ENCODE data around the gene KCNG2.
A peak's percentile ranks its signal among the peaks of the same experiment; 100 is the strongest.

Gene KCNG2

GRCh38 chr18:79779700-79780190 lies 18.0 kb upstream of the KCNG2 start:
- no peak overlapping the region for H3K27ac ChIP-seq (ENCODE audit: low read length)
- H3K4me3 ChIP-seq (ENCODE audit: low read depth in 1 of 2, low read length in 2 of 2): no peak overlapping the region
- H3K4me1 ChIP-seq (ENCODE audit: control insufficient read depth in 1 of 2, insufficient read depth in 2 of 2, low read length in 2 of 2): no peaks in the 10 kb centered on the region
- no peaks in the 10 kb centered on the region for H3K27me3 ChIP-seq (ENCODE audit: low read depth, low read length)
- H3K36me3 ChIP-seq (ENCODE audit: control insufficient read depth in 1 of 2, insufficient read depth in 2 of 2, low read length in 2 of 2): no peaks in the 10 kb centered on the region
- no peaks in the 10 kb centered on the region for H3K9me3 ChIP-seq (ENCODE audit: control insufficient read depth in 1 of 2, low read length in 2 of 2)

- Histone ChIP-seq H3K4me1 (ENCODE audit: control insufficient read depth in 1 of 2, insufficient read depth in 2 of 2, low read length in 2 of 2) (no peaks in the 10 kb centered on the region), H3K27ac (ENCODE audit: low read length) (no peak overlapping the region), H3K9me3 (ENCODE audit: control insufficient read depth in 1 of 2, low read length in 2 of 2) (no peaks in the 10 kb centered on the region), H3K27me3 (ENCODE audit: low read depth, low read length) (no peaks in the 10 kb centered on the region), H3K4me3 (ENCODE audit: low read depth in 1 of 2, low read length in 2 of 2) (no peak overlapping the region), H3K36me3 (ENCODE audit: control insufficient read depth in 1 of 2, insufficient read depth in 2 of 2, low read length in 2 of 2) (no peaks in the 10 kb centered on the region)
These were observed 17.2 kb upstream of the KCNG2 start for GRCh38 chr18:79780547-79780946.

DNA sequence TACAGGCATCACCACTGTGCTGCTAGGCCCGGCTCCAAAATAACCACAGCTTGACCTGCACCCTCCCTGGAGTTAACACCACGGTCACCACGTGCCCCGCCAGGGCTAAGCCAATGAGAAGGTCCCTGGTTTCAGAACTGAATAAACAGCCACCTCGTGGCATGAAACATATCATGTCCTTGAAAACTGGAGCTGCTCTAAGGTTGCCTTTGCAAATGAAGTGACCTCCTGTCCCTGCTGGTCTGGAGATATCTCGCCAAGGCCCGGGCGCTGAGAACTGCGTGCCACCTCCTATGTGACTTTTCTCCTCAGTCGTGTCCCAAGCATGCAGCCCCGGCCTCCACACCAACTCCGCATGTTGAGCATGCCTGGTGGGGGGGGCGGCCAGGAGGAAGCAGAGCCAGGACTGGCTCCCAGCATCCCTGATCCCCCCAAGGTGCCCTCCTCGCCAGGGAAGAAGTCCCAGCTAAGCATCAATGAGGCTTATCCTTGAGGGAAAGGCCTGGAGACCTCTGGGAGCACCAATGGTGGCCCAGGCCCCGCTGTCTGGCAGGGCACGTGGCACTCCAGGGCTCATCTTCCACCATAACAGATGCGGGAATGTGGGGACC lies 16.3 kb upstream of the KCNG2 start:
- H3K9me3 ChIP-seq (ENCODE audit: control insufficient read depth in 1 of 2, low read length in 2 of 2): no peaks in the 10 kb centered on the region
- H3K4me3 ChIP-seq (ENCODE audit: low read depth in 1 of 2, low read length in 2 of 2): no peak overlapping the region
- no peak overlapping the region for H3K27ac ChIP-seq (ENCODE audit: low read length)
- no peaks in the 10 kb centered on the region for H3K4me1 ChIP-seq (ENCODE audit: control insufficient read depth in 1 of 2, insufficient read depth in 2 of 2, low read length in 2 of 2)
- H3K27me3 ChIP-seq (ENCODE audit: low read depth, low read length): peaks cover 3% of the 10 kb centered on the region
- no peaks in the 10 kb centered on the region for H3K36me3 ChIP-seq (ENCODE audit: control insufficient read depth in 1 of 2, insufficient read depth in 2 of 2, low read length in 2 of 2)

- H3K4me1 ChIP-seq (ENCODE audit: control insufficient read depth in 1 of 2, insufficient read depth in 2 of 2, low read length in 2 of 2): peaks cover 0 to 3% of the 10 kb centered on the region in 2 donors
- no peaks in the 10 kb centered on the region for H3K36me3 ChIP-seq (ENCODE audit: control insufficient read depth in 1 of 2, insufficient read depth in 2 of 2, low read length in 2 of 2)
- H3K4me3 ChIP-seq (ENCODE audit: low read depth in 1 of 2, low read length in 2 of 2): no peak overlapping the region
- H3K27ac ChIP-seq (ENCODE audit: low read length): no peak overlapping the region
- no peaks in the 10 kb centered on the region for H3K9me3 ChIP-seq (ENCODE audit: control insufficient read depth in 1 of 2, low read length in 2 of 2)
- peaks cover 12% of the 10 kb centered on the region for H3K27me3 ChIP-seq (ENCODE audit: low read depth, low read length)
These were observed 15.0 kb upstream of the KCNG2 start for GRCh38 chr18:79782566-79783308.

DNA sequence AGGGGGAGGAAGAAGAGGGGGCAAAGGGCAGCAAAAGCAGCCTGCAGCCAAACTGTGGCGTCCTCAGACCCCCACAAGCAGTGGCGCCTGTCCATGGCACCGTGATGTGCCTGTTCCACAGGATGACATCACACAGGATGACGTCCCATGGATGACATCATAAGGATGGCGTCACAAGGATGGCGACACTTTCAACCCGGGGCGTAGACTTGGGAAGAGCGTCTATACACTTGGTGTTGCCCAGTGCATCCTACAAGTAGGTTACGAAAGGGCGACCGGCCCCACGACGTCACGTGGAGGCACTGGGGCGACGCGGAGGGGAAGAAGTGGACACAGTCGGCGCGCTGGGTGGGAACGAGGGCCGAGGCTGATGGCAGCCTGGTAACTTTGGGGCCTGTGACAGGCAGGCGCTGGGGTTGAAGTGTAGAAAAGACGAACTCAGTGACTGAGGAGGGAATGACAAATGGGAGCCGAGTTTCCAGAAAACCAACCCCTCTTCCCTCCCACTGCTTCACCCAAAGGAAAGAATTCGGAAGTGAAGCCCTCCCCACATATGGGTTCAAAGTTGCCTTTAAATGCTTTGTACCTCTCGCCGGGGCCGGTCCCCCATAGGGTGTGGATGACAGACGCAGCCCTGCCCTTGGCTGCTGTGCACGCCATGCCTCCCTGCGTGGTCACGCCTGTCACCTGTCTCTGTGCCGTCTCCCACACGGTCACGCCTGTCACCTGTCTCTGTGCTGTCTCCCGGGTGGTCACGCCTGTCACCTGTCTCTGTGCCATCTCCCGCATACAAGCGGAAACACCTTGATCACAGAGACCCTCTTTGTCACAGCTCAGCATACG lies 13.4 kb upstream of the KCNG2 start:
- Histone ChIP-seq H3K27ac (ENCODE audit: low read length) (no peak overlapping the region), H3K9me3 (ENCODE audit: control insufficient read depth in 1 of 2, low read length in 2 of 2) (no peaks in the 10 kb centered on the region), H3K4me3 (ENCODE audit: low read depth in 1 of 2, low read length in 2 of 2) (no peak overlapping the region), H3K4me1 (ENCODE audit: control insufficient read depth in 1 of 2, insufficient read depth in 2 of 2, low read length in 2 of 2) (peaks cover 0 to 11% of the 10 kb centered on the region in 2 donors), H3K27me3 (ENCODE audit: low read depth, low read length) (peaks cover 17% of the 10 kb centered on the region), H3K36me3 (ENCODE audit: control insufficient read depth in 1 of 2, insufficient read depth in 2 of 2, low read length in 2 of 2) (no peaks in the 10 kb centered on the region)

DNA sequence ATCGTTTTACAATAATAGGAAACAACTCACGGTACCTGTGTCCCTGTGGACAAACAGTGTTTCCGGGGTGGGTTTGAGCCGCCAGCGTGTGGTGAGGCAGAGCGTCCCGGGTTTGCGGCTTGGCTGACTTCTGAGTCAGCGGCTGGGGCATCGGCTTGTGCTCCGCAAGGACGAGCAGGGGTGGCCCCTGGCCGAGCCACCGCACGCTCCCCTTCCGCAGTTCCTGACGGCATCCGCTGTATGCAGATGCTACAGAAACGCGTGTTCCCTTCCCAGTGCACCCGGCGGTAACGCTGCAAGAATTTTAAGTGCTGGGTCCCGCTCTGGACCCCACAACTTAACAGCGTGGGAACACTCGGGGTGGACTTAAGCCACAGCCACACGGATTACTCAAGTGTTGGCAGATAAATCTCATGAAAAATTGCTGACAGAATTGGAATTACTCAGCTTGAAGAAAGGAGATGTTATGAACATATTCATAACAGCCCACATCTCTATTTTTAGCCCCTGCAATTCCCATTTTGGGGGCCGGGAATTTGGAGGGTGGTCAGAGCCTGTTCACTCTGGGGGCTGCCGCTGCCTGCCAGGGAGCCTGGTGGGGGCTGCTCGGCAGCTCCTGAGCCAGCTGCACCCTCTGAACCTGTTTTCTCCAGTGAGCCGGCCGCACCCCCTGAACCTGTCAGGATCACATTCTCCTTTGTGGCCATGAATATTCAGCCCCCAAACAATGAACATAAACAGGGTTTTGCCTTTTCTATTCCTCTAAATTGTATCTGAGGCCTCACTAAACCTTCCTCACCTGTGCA lies 12.6 kb upstream of the KCNG2 start:
- Histone ChIP-seq H3K4me1 (ENCODE audit: control insufficient read depth in 1 of 2, insufficient read depth in 2 of 2, low read length in 2 of 2) (peaks cover 0 to 11% of the 10 kb centered on the region in 2 donors), H3K9me3 (ENCODE audit: control insufficient read depth in 1 of 2, low read length in 2 of 2) (no peaks in the 10 kb centered on the region), H3K4me3 (ENCODE audit: low read depth in 1 of 2, low read length in 2 of 2) (no peak overlapping the region), H3K27me3 (ENCODE audit: low read depth, low read length) (peaks cover 19% of the 10 kb centered on the region), H3K36me3 (ENCODE audit: control insufficient read depth in 1 of 2, insufficient read depth in 2 of 2, low read length in 2 of 2) (no peaks in the 10 kb centered on the region), H3K27ac (ENCODE audit: low read length) (no peak overlapping the region)

GRCh38 chr18:79785831-79786230 lies 11.9 kb upstream of the KCNG2 start:
- Histone ChIP-seq H3K36me3 (ENCODE audit: control insufficient read depth in 1 of 2, insufficient read depth in 2 of 2, low read length in 2 of 2) (no peaks in the 10 kb centered on the region), H3K27me3 (ENCODE audit: low read depth, low read length) (peaks cover 19% of the 10 kb centered on the region), H3K9me3 (ENCODE audit: control insufficient read depth in 1 of 2, low read length in 2 of 2) (no peaks in the 10 kb centered on the region)

GRCh38 chr18:79786304-79786703 lies 11.4 kb upstream of the KCNG2 start:
- Histone ChIP-seq H3K27me3 (ENCODE audit: low read depth, low read length) (peaks cover 19% of the 10 kb centered on the region), H3K36me3 (ENCODE audit: control insufficient read depth in 1 of 2, insufficient read depth in 2 of 2, low read length in 2 of 2) (no peaks in the 10 kb centered on the region), H3K27ac (ENCODE audit: low read length) (no peak overlapping the region), H3K4me1 (ENCODE audit: control insufficient read depth in 1 of 2, insufficient read depth in 2 of 2, low read length in 2 of 2) (peaks cover 0 to 11% of the 10 kb centered on the region in 2 donors), H3K4me3 (ENCODE audit: low read depth in 1 of 2, low read length in 2 of 2) (no peak overlapping the region), H3K9me3 (ENCODE audit: control insufficient read depth in 1 of 2, low read length in 2 of 2) (no peaks in the 10 kb centered on the region)

More at GRCh38 chr18:79785831-79786230, 11.9 kb upstream of the KCNG2 start:
- H3K4me3 ChIP-seq (ENCODE audit: low read depth in 1 of 2, low read length in 2 of 2): no peak overlapping the region
- H3K27ac ChIP-seq (ENCODE audit: low read length): no peak overlapping the region
- peaks cover 0 to 11% of the 10 kb centered on the region in 2 donors for H3K4me1 ChIP-seq (ENCODE audit: control insufficient read depth in 1 of 2, insufficient read depth in 2 of 2, low read length in 2 of 2)

DNA sequence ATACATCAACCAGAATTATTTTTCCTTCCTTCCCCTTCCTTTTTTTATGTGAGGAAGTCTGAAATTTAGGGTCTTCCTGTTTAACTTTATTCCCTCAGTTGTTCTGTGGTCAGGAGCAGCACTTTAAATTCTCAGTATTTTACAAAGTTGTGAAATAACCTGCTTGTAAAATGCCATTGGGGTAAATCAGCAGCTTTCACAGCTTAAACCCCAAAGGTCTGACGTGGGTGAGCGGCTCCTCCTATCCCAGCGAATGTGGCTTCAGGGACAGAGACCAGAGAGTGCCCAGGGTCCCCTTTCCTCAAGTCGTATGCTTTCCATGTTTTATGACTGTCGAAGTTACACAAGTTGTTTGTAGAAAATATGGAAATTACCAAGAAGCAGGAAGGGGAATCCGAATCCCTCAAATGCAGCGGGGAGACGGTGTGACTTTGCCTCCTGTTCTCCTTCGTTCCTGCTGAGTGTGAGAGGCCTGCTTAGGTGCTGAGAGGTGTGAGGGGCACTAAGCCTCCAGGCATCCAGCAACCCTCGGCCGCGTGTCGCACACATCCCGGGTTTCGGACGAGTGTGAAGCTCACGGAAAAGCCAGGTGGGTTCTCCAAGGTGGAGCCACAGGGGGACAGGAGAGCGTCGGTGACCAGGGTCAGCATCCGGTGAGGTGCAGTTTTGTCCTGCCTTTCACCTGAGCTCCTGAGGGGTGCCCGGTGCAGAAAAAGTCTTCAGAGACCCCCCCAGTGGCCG lies 10.8 kb upstream of the KCNG2 start:
- Histone ChIP-seq H3K4me3 (ENCODE audit: low read depth in 1 of 2, low read length in 2 of 2) (no peak overlapping the region), H3K9me3 (ENCODE audit: control insufficient read depth in 1 of 2, low read length in 2 of 2) (no peaks in the 10 kb centered on the region), H3K36me3 (ENCODE audit: control insufficient read depth in 1 of 2, insufficient read depth in 2 of 2, low read length in 2 of 2) (no peaks in the 10 kb centered on the region), H3K4me1 (ENCODE audit: control insufficient read depth in 1 of 2, insufficient read depth in 2 of 2, low read length in 2 of 2) (peaks cover 0 to 11% of the 10 kb centered on the region in 2 donors), H3K27ac (ENCODE audit: low read length) (no peak overlapping the region), H3K27me3 (ENCODE audit: low read depth, low read length) (peaks cover 19% of the 10 kb centered on the region)

GRCh38 chr18:79787527-79787864 lies 10.2 kb upstream of the KCNG2 start:
- Histone ChIP-seq H3K9me3 (ENCODE audit: control insufficient read depth in 1 of 2, low read length in 2 of 2) (no peaks in the 10 kb centered on the region), H3K4me3 (ENCODE audit: low read depth in 1 of 2, low read length in 2 of 2) (peak overlapping the region in 1 of 2 donors; percentile 37), H3K27ac (ENCODE audit: low read length) (no peak overlapping the region), H3K36me3 (ENCODE audit: control insufficient read depth in 1 of 2, insufficient read depth in 2 of 2, low read length in 2 of 2) (no peaks in the 10 kb centered on the region), H3K27me3 (ENCODE audit: low read depth, low read length) (peaks cover 19% of the 10 kb centered on the region), H3K4me1 (ENCODE audit: control insufficient read depth in 1 of 2, insufficient read depth in 2 of 2, low read length in 2 of 2) (peaks cover 0 to 11% of the 10 kb centered on the region in 2 donors)

All from muscle layer of duodenum (tissue), 2 donors.